Calu3 (cell line): ENCODE results near the gene PODN. TPM values are rescaled to one million over a fixed set of nuclear protein-coding genes. Genes with fewer than 3 reads are reported as not detected.

Experiments used
- BruUV-seq: library from RNA; stranded (reverse); fragments of 400-500 nt; replicated peaks from 2 replicates; lab custom pipeline; 2021; lab: Mats Ljungman, UMichigan
- CTCF ChIA-PET: fragments of 300-600 bp; sonication (Branson Sonifier 250); formaldehyde crosslinking; loops from one replicate; lab custom pipeline; 2022; ENCODE audit warnings: antibody characterized with exemption; lab: Charles Lee
- DNase-seq: peaks from one replicate; pipeline ENCODE4 v3.0.0; 2022
- H3K27ac Mint-ChIP-seq: one replicate; pipeline ENCODE4 v1.8.0; 2022; ENCODE audit warnings: mixed read lengths; ENCODE audit not compliant: unreplicated experiment
- H3K27me3 Mint-ChIP-seq: one replicate; pipeline ENCODE4 v1.8.0; 2022; ENCODE audit warnings: mixed read lengths; ENCODE audit not compliant: unreplicated experiment
- H3K36me3 Mint-ChIP-seq: one replicate; pipeline ENCODE4 v1.8.0; 2022; ENCODE audit warnings: mild to moderate bottlenecking, moderate library complexity, mixed read lengths; ENCODE audit not compliant: insufficient read depth, unreplicated experiment
- H3K4me1 Mint-ChIP-seq: one replicate; pipeline ENCODE4 v1.8.0; 2022; ENCODE audit warnings: mild to moderate bottlenecking, low read depth, mixed read lengths; ENCODE audit not compliant: unreplicated experiment
- H3K4me3 Mint-ChIP-seq: one replicate; pipeline ENCODE4 v1.8.0; 2022; ENCODE audit warnings: mild to moderate bottlenecking, low read depth, moderate library complexity, mixed read lengths; ENCODE audit not compliant: unreplicated experiment
- H3K9me3 Mint-ChIP-seq: one replicate; pipeline ENCODE4 v1.8.0; 2022; ENCODE audit warnings: low read depth, mixed read lengths; ENCODE audit not compliant: unreplicated experiment
- CTCF ChIP-seq: fragments of 200-600 bp; IDR thresholded peaks from one replicate; pipeline ENCODE4 v1.8.0; 2022; ENCODE audit warnings: antibody characterized with exemption; ENCODE audit not compliant: unreplicated experiment
- intact Hi-C: fragments of 100-400 bp; cut with micrococcal nuclease; formaldehyde crosslinking; loops from one replicate; pipeline ENCODE4 v1.10.0; 2022; ENCODE audit not compliant: unreplicated experiment
- total RNA-seq: library from RNA; stranded (reverse); gene quantifications from 2 replicates; pipeline ENCODE4 v1.2.3, GENCODE V29; 2022

Gene PODN
- total RNA-seq, 1 experiment from 2014 or later: not detected

DNA sequence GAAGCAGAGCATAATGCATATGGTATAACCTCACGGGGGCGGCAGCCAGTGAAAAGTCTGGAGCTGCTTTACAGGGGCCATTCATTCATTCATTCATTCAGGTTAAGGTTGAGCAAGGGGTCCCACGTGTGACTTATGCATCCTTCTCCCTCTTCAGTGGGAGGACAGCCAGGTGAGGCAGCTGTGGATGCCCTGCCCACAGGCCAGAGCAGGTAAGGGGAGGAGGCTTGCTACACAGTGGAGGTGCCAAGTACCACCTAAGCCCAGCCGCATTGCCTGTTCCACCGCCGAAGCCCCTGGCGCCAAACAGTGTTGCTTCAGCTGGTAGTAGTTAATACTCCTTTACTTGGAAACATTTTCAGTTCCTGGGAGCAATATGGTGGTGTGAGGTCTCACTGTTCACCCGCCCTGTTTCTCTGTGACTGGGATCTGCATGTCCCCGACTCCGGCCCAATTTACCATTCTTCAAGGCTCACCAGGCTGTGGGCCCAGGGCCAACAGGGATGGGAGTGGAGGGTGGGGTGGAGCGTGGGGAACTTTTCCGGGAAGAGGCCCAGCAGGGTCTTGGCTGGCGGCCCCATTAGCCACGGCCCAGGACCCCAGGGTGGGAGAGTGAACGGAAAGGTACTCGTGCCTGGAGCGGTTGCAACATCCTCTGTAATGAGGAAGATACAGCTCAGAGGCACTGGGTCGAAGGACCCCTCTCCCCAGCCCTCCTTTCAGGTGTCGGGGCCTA is 722 bp upstream of the PODN start:
- Mint-ChIP-seq H3K36me3 (no peaks in the 10 kb centered on the region), H3K4me1 (no peaks in the 10 kb centered on the region), H3K27ac (no peak overlapping the region), H3K4me3 (no peak overlapping the region), H3K27me3 (peaks cover 37% of the 10 kb centered on the region), H3K9me3 (no peaks in the 10 kb centered on the region)
- DNase-seq: no peak
- CTCF ChIA-PET: no interaction called here
- no TSS peak for BruUV-seq
- TF ChIP-seq CTCF: no peak
- intact Hi-C loops: no loop called here

DNA sequence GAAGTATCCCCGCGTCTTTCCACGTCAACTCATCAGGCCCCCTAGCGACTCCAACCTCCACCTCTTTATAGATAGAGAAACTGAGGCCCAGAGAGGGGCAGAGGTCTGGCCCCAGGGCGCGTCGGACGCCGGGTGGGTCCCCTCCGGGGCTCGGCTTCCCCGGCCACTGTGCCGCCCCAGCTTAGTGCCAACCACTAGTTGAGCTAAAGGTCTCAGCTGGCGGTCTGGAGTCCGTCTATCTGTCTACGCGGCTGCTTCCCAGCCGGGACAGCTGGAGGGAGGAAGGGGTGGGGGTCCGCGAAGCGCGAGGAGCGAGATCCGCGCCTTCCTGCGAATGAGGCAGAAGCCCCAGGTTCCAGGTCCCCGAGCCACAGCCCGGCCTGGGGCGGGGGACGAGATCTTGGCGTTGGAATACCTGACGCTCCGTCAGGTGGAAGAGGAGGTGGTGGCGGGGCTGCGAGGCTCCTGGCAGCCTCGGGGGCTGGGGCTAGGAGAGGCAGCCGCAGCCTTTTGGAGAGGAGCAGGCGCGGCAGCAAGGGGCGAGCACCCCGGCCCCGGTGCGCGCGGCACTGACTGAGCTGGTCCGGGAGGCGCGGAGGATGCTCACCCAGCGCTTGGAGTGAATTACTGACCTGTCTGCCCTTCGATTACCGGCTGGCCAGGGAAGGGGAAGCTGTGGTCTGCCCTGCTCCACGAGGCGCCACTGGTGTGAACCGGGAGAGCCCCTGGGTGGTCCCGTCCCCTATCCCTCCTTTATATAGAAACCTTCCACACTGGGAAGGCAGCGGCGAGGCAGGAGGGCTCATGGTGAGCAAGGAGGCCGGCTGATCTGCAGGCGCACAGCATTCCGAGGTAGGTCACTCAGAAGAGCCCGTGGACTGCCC is 937 bp downstream of the PODN start:
- no peak overlapping the region for H3K27ac Mint-ChIP-seq
- H3K36me3 Mint-ChIP-seq: no peaks in the 10 kb centered on the region
- no peak for TF ChIP-seq CTCF
- intact Hi-C loops: no loop called here
- H3K9me3 Mint-ChIP-seq: no peaks in the 10 kb centered on the region
- no peak overlapping the region for H3K4me3 Mint-ChIP-seq
- peaks cover 37% of the 10 kb centered on the region for H3K27me3 Mint-ChIP-seq
- no peak for DNase-seq
- CTCF ChIA-PET: no interaction called here
- BruUV-seq: no TSS peak
- no peaks in the 10 kb centered on the region for H3K4me1 Mint-ChIP-seq

DNA sequence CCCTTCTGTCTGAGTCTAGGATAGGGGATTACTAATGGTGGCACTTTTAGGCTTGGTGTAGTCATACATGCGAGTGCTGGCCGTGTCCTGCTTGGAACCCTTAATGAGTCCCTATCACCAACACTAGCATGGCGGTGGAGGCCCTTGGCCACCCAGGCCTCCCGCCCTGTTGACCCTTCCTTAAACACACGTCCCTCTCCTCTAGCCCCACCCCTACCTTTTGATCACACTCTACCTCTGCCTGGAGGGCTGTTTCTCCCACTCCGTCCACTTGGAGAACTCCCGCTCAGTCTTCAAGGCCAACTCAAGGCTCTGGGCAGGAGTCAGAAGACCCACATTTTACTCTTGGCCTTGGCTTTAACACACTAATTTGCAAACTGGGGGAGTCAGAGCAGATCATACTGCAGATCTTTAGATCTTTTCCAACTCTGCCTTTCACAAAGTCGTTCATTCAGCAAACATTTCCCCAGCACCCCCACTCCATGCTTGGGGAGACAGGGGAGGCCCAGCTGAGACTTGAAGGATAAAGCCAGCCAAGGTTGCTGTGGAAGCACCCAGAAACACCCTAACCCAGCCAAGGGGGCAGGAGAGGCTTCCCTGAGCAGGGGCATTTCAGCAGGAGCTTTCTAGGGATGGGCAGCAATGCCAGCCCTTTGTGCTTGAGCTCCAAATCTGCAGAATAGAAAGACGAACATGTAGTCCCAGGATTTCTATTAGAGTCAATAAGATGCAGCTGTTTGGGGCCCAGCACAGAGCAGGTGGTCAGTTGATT is 1.9 kb downstream of the PODN start:
- peaks cover 30% of the 10 kb centered on the region for H3K27me3 Mint-ChIP-seq
- no peak for DNase-seq
- H3K4me3 Mint-ChIP-seq: no peak overlapping the region
- no peak overlapping the region for H3K27ac Mint-ChIP-seq
- H3K36me3 Mint-ChIP-seq: no peaks in the 10 kb centered on the region
- H3K9me3 Mint-ChIP-seq: no peaks in the 10 kb centered on the region
- BruUV-seq: no TSS peak
- no peak for TF ChIP-seq CTCF
- intact Hi-C loops: no loop called here
- no peaks in the 10 kb centered on the region for H3K4me1 Mint-ChIP-seq
- CTCF ChIA-PET: no interaction called here

- Mint-ChIP-seq H3K27me3 (peaks cover 15% of the 10 kb centered on the region), H3K4me1 (no peaks in the 10 kb centered on the region), H3K27ac (no peak overlapping the region), H3K36me3 (no peaks in the 10 kb centered on the region), H3K9me3 (no peaks in the 10 kb centered on the region), H3K4me3 (no peak overlapping the region)
- intact Hi-C loops: no loop called here
- no TSS peak for BruUV-seq
- no peak for DNase-seq
- CTCF ChIA-PET: interaction anchor here (0.5 kb wide), 1 partner anchor 99 kb away, joined by 3 read pairs; no protein-coding TSS in a partner anchor
- no peak for TF ChIP-seq CTCF
Measured at GRCh38 chr1:53065391-53065790, 3.4 kb downstream of the PODN start.
